Mesenteric fat pad (tissue), 1 donor: ENCODE data around the gene ANXA9. TPM values are rescaled to one million over a fixed set of nuclear protein-coding genes. Genes with fewer than 3 reads are reported as not detected.

Experiments
- DNase-seq: peaks from one replicate; pipeline ENCODE4 v3.0.0-alpha.2; 2020; ENCODE audit warnings: low spot score
- total RNA-seq: library from RNA; stranded (reverse); fragmentation: NEBNext Ultra II Directional; extraction: Animal tissue kit (Norgen Biotek cat#: 25700); gene quantifications from one replicate; pipeline ENCODE4 v1.2.1, GENCODE V29; 2021
- donor health status: DM: yes; HTN: yes; CAD: no.

The ANXA9 gene
- total RNA-seq, 1 donor from 2014 or later = 0.48 TPM

DNA sequence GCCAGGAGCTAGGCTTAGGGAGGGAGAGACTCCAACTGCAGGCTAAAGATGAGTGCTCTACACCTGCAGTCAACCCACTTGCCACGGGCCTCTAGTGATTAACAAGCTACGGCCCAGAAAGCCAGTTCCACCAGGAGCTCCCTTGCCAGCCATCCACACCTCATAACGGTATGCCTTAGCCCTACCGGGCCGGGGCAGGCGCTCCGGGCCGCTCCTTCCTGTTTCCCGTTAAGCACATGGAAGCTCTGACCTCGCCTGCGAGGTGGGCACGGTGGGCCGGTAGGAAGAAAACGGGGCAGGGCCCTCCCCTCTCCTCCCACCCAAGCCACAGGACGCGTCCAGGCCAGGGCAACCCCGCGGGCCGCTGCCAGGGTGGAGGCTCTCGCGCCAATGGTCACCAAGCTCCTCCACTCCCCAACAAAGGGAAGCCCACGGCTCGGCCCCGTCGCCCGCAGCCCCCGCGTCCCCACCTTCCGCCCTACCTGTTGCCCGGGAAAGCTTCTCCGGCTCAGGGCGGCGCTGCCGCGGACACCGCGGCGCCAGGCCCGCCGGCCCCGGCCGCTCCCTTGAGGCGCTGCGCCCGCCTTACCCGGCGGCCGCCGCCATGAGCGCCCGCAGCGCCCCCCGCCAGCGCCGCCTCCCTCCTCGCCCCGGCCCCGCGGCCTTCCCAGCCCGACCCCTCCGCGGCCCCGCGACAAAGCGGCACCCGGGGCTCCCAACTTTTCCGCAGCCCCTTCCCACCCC lies 8.1 kb upstream of the ANXA9 start:
- DNase-seq = no peak

DNA sequence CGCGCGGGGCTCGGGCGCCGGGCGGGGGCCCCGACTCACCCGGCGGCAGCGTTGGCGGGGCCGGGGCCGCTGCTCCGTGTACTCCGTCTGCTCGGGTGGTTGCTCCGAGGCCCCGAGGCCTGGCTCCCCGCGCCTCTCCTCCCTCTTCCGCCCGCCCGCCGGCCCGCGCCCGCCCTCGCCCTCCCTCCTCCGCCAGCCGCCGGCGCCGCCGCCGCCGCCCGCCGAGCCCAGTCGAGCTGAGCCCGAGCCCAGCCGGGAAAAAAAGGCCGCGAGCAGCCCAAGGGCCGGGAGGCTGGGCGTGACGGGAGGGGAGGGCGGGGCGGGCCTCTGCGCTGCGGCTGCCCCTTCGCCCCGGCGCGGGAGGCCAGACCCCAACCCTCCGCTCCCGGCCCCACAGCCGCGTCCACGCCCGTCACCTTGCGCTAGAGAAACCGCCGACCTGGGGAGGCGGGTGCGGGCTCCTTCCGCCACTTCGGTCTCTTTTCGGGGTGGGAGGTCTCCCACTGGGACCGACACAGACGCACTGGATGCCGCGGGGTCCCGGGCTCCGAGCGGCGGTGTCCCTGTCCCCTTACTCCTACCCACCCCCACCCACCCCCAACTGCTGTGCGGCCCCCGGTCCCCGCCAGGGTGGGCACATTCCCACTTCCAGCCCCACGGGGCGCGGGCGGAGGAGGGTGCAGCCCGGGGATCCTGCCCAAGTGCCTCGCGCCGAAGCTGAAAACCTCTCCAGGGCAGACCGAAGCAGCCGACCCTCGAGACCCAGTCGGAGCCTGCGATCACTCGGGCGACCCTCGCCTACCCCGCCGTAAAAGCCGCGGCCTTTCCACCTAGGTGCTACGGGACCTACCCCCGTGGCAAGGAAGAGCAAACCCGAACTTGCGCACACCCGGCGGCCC lies 7.3 kb upstream of the ANXA9 start, which contains the start of gene CERS2:
Gene CERS2 (minus strand): TSS at position 256 of the 899 bp plus-strand sequence. CDS start 5,745 bp downstream, outside the sequence.
- DNase-seq = peak; percentile 96

DNA sequence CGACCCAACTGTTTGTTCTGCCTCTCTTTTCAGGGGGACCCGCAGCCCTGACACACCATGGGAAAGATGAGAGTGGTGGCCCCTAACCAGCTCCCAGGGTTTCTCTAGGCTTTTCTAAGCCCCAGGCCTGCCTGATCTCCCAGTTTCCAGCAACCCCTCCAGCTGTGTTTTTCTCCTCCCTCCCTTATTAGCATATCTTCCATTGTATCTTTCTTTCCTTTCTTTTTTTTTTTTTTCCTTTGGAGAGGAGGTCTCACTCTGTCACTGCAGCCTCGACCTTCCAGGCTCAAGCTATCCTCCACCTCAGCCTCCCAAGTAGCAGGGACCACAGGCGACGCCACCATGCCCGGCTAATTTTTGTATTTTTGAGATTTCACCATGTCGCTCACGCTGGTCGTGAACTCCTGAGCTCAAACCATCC lies 5.7 kb upstream of the ANXA9 start:
- no peak for DNase-seq

DNA sequence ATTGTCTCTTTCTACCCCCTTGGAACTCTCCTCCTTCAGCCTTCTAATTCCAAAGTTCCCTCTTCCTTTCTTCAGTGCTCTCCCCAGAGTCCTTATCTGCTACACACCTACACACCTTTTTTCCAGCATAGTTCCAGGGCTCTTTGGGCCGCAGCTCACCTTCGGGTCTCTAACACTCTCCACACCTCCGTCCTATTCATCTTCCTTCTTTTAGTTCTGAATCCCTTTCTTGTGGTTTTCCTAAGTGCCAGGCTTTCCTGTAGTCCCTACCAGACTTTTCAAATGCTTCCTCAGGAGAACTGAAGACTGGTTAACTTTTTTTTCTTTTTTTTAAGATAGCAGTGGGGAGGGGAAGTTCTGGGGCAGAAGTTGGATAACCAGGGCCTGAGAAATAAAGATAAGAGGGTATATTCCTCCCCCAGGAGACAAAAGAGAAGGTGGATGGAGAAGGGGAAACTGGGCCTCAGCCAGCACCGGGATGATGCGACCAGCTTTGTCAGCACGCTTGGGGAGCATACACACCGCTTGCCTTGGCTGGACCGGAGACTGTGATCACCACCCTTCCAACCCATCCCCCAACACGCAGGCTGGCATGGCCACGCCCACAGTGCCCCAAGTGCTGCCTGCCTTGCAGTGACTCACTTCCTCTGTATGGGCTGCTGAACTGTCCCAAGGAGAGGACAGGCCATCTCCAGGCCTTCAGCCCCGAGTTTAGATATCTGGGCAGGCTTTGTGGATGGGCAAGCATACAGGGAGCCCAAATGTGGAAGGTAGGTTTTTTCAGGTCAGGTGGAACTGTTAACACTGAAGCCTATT lies 5.0 kb upstream of the ANXA9 start:
- DNase-seq = peak; percentile 92

DNA sequence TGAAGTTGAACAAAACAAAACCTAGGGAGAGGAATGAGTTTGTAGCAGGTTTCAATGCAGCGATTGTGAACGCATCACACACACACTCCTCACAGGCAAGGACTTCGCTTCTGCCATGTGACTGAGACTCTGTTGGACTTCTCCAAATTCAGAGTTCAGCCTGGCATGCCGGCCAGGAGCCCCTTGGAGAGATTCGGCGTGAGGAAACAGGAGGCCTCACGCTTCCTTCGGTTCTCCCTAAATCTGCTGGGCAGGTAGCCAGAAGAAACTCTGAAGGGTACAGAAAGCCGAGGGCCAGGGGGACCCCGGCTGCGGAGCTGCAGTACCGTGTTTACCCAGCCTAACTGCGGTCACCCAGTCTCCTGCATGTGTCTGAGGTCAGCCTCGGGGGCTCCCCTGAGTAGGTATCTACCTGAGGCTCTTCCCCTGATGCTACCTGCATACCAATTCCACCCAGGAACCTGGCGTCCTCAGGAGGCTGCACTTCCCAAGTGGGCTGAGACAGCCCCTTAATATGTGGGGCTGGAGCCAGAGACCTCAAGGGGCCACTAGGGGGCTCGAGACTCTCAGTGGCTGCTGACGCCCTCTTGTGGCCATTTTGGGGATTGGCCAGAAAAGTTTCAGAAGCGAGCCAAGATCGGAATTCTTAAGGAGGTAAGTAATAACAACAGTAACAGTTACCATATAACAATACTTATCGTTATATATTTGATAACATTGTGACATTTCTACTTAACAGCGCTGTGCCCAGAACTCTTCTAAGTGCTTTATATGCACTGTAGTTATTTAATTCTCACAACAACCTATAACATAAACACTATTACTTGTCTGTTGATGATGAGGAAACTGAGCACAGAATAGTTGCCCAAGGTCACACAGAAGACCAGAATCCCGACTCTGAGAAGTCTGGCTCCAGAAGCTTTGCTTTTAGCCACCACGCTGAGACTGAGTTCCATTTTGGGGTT lies 2.7 kb upstream of the ANXA9 start:
- DNase-seq = peak; percentile 94

DNA sequence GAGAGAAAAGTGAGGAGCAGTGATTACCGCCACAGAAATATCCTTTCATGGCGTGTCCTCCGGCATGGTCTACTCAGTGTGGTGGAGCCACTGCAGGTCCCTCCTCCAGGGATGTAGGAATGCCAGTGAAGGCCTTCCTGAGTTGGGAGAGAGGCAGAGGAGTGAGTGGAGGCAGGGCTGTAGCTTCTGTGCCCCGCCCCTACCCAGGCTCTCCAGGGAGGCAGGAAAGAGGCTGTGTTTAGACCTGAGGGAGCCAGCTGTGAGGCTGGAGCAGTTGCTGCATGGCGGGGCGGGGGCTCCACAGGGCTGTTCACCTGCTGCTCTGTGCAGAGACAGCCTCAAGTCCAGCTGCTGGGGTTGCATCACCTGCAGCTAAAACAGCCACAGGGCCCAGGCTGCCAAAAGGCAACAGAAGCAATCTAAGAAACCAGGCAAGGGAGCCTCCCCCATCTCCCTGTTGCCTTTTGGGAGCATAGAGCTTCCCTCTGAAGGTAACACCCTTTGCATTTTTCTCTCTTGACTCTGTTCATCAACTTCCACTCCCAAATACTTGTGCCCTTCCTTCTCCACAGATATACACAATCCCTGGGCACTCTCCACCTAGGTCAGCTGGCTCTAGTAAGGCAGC lies 801 bp upstream of the ANXA9 start:
- no peak for DNase-seq

DNA sequence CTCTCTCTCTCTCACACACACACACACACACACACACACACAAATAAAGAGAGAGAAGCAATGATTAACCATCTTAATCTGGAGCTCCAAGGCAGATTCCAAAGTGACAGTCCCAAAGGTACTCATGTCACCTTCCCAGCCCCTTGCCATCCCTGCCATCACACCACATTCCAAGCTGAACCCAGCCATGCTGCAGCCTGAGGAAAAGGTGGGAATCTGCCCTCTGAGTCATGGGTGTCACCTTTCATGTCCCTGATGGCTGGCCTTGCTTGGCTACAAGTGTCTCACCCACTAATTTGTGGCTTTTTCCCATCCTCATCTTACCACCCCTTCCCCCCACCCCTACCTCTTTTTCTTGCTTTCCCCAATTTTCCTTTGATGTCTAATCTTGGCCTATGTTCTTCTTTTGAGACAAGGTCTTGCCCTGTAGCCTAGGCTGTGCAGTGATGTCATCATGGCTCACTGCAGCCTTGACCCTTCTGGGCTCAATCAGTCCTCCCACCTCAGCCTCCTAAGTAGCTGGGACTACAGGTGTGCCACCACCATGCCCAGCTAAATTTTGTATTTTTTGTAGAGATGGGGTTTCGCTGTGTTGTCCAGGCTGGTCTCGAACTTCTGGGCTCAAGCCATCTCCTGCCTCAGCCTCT lies 3.2 kb downstream of the ANXA9 start:
- no peak for DNase-seq

DNA sequence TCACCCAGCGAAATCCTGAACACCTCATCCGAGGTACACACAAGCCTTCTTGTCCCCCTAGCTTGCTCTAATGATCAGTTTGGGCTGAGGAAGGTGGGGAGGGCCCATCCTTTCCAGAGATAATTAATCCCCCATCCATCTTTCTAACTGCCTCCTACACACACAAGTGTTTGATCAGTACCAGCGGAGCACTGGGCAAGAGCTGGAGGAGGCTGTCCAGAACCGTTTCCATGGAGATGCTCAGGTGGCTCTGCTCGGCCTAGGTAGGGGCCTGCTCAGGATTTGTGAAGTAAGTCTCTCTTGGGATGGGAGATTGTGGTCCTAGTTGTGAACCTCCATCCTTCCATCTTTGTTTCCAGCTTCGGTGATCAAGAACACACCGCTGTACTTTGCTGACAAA lies 5.8 kb downstream of the ANXA9 start:
- DNase-seq = no peak

DNA sequence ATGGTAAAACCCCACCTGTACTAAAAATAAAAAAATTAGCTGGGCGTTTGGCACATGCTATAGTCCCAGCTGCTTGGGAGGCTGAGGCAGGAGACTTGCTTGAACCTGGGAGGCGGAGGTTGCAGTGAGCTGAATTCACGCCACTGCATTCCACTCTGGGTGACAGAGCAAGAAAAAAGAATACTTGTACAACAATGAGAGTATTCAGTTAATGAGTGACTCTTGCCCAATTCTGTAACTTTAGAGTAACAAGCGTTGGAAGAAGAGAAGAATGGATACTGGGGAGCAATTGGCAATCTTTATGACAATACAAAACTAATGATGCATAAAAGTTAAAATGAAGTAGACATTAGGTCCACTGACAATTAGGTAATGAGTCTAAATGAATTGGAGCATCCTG lies 10.5 kb downstream of the ANXA9 start:
- no peak for DNase-seq

DNA sequence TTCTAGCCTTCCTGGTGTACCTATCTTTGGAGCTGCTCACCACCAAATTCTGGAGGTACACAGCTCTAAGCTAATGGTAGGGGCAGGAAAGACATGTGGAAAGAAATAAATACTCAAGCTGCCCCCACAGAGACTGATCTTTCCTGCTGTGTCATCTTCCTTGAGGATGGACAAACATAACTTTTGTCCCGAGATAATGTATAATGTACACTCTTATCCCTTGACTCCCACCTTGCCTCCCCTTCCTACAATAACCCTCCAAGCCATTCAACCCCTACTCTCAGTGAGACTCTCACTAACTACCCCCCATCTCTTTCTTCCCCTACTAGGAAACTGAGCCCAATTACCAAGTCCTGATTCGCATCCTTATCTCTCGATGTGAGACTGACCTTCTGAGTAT lies 12.2 kb downstream of the ANXA9 start:
- DNase-seq = no peak

DNA sequence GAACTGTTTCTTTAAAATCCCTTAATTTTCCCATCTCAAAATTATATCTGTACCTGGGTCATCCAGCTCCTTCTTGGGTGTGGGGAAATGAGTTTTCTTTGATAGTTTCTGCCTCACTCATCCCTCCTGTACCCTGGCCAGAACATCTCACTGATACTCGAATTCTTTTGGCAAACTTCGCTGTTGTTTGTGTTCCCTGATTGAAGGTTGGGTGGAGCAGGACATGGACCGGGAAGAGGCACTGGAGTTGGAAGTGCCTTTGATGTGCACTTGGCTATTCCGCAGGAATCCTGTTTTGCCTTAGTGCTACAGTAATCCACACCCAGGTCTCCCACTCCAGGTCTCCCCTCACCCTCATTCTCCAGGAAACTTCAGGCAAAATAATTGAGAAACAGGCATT lies 13.4 kb downstream of the ANXA9 start:
- DNase-seq = no peak

DNA sequence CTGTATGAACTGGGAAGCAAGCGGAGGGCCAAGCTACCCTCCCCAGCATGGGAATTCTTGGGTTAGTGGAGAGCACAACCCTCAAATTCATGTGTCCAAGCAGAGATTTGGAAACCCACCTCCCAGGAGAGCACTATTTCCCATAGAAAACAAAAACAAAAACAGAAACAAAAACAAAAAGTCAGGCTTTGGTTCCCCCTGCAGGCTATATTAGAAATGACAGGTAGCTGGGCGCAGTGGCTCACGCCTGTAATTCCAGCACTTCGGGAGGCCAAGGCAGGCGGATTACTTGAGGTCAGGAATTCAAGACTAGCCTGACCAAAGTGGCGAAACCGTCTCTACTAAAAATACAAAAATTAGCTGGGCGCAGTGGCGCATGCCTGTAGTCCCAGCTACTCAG lies 13.8 kb downstream of the ANXA9 start:
- DNase-seq = no peak

DNA sequence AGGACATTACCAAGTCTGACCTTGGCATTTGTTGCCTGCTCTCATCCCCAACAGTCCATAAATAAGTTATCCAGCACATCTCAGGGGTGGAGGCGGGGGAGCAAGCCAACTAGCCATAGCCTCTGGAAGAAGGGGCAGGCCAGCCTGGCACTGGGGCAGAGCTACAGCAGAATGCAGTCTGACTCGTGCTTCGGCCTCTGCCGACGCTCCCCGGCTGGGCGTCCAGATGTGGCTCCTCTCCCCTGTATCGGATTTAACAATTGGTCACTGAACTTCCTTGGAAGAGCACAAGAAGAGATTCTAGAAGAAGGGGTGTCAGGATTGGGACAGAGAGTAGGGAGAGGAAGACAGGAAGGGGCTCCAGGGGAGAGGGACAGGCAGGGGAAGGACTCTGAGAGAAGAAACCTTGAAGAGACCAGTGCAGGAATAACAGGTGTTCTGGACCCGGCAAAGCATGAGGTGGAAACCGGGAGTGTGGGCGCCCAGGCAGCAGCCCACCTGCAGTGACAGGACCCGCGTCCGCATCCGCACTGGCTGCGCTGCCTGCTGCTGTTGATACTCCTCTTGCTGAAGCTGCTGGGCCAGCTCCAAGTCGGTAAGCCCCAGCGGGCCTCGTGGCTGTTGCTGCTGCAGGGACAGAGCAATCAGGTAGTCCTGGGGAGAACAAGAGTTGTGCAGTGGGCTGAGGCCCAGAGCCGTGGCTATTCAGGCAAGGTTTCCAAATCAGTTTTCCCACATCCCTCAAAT lies 15.2 kb downstream of the ANXA9 start:
- DNase-seq = no peak

DNA sequence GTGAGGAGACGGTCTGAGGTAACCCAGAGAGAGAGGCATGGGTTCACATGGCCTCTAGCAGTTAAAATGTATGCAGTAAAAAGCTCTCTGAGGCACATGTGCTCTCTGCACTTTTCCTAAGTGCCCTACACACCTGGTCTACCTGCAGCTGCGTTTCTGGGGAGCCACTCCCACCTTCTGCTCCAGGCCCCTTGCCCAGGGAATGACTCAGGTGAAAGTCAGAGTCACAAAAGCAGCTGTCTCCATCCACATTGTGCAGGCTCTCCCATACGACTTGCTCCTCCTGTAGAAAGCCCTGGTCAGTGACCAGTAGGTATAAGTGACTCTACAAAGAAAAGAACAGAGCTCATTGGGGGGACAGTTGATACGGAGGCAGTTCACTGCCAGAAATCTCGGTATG lies 15.9 kb downstream of the ANXA9 start:
- DNase-seq = no peak

DNA sequence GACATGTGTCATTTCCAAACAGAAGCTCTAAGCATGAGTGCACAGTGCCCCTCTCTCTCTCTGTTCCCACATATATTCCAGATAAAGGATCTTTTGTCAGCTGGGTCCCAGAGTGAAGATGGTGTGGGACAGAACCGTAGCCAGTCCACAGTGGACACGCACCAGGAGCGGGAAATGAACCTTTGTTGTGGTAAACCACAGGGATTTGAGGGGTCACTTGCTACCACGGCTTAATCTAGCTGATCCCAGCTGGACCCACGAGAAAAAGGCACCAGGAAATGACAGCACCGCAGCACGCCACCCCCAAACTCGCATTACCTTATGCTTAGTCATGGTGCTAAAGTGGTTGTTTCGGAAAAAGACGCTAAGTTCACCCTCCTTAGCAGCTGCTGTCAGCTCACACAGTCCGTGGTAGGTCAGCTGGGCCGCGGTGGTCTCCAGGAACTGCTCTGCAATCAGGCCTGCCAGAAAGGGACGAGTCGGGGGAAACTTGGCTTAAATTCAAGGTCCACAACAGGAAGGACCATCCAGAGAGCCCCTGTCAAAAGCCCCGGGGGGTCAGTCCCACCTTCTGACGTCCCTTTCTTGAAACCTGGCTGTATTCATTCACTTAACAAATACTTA lies 17.1 kb downstream of the ANXA9 start:
- no peak for DNase-seq

DNA sequence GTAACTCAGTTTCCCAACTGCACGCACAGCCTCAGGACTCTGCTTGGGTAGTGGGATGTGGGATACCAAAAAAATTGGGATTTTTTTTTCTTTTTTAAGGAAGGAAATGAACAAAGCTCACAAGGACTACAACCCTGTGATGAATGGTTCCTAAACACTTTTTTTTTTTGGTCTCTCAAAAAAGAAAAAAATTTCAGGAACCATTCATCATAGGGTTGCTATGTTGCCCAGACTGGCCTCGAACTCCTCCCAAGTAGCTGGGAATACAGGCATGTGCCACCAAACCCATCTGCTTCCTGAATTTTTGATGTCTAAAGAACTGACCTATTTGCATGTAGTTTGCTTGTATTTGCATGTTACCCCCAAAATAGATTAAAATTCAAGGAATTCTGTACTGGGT lies 17.8 kb downstream of the ANXA9 start:
- no peak for DNase-seq

DNA sequence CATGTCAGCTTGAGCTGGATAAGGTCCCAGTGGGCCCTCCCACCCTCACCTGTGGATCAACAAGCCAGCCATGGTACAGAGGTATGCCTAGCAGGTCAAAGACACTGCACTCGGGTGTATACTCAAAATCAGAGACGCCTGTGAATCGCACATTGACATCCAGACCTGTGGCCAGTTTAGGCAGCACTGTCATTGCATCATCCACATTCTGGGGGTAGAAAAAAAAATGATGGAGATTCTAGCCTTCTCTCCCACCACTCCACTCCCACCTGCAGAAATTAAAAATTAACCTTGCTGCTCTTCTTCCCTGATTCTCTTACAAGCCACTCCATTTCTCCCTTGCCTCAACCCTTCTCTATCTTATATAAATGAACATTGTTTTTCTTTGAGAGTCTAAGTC lies 18.3 kb downstream of the ANXA9 start:
- no peak for DNase-seq

DNA sequence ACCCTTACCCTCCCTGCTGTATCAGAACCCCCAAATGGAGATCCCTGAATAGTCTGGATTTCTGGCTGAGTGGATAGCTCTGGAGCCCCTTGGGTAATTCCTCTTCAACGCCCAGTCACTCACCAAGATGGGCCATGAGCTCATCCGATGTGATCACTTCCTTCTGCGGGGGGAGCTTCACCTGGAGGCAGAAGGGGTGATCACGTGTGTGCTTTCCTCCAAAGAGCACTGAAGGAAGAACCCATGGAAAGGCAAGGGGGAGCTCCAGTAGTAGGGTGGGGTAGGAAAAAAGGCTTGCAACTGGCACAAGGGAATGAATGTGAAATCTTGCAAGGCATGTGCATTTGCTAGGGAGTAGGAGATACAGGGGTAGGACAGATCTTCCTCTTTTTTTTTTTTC lies 19.5 kb downstream of the ANXA9 start:
- DNase-seq = no peak
